Neural cell (in vitro differentiated cells): ENCODE measurements around the gene FOXO6. TPM values are rescaled to one million over a fixed set of nuclear protein-coding genes. Genes with fewer than 3 reads are reported as not detected.

ENCODE experiments used
- H2AFZ ChIP-seq: fragments of 200-600, 300-800 bp; sonication (generic), shearing (Covaris generic); 2 replicates; pipeline ENCODE4 v1.6.0; 2014; ENCODE audit warnings: low read depth, mild to moderate bottlenecking, antibody characterized with exemption, low read length, moderate library complexity
- H3F3A ChIP-seq: fragments of 200-600 bp; shearing (Covaris generic); 2 replicates; pipeline ENCODE4 v1.6.1; 2016; ENCODE audit warnings: mild to moderate bottlenecking, moderate library complexity, mixed read lengths, antibody characterized with exemption, low read length; ENCODE audit not compliant: insufficient read depth, poor library complexity, severe bottlenecking
- H3K27ac ChIP-seq: fragments of 200-600, 300-800 bp; sonication (generic), shearing (Covaris generic); 2 replicates; pipeline ENCODE4 v1.5.1; 2014; ENCODE audit warnings: mild to moderate bottlenecking, low read length, moderate library complexity
- H3K27me3 ChIP-seq: fragments of 300-800, 200-600 bp; sonication (generic), shearing (Covaris generic); 2 replicates; pipeline ENCODE4 v1.6.0; 2014; ENCODE audit warnings: mild to moderate bottlenecking, low read depth, low read length, moderate library complexity; ENCODE audit not compliant: insufficient read depth
- H3K36me3 ChIP-seq: fragments of 300-800, 200-600 bp; sonication (generic), shearing (Covaris generic); 2 replicates; pipeline ENCODE4 v1.5.1; 2014; ENCODE audit warnings: mild to moderate bottlenecking, antibody characterized with exemption, low read length, moderate library complexity; ENCODE audit not compliant: insufficient read depth
- H3K4me2 ChIP-seq: fragments of 300-800, 200-600 bp; sonication (generic), shearing (Covaris generic); 2 replicates; pipeline ENCODE4 v1.6.0; 2014; ENCODE audit warnings: mild to moderate bottlenecking, low read length
- H3K4me3 ChIP-seq: fragments of 300-800, 200-600 bp; sonication (generic), shearing (Covaris generic); 2 replicates; pipeline ENCODE4 v1.5.1; 2014; ENCODE audit warnings: mild to moderate bottlenecking, low read length, moderate library complexity
- H3K79me2 ChIP-seq: fragments of 200-600 bp; shearing (Covaris generic); replicated peaks from 2 replicates; pipeline ENCODE4 v1.6.0; 2014; ENCODE audit warnings: mild to moderate bottlenecking, low read length, moderate library complexity; ENCODE audit not compliant: insufficient read depth
- H3K9ac ChIP-seq: fragments of 300-800, 200-600 bp; sonication (generic), shearing (Covaris generic); 2 replicates; pipeline ENCODE4 v1.6.1; 2016; ENCODE audit warnings: mild to moderate bottlenecking, low read length, mixed read lengths
- H3K9me2 ChIP-seq: fragments of 200-600 bp; shearing (Covaris generic); 2 replicates; pipeline ENCODE4 v1.6.1; 2016; ENCODE audit warnings: mild to moderate bottlenecking, low read length, mixed read lengths; ENCODE audit not compliant: insufficient read depth
- H3K9me3 ChIP-seq: fragments of 200-600, 300-800 bp; sonication (generic), shearing (Covaris generic); 2 replicates; pipeline ENCODE4 v1.6.1; 2016; ENCODE audit warnings: mild to moderate bottlenecking, mixed run types, low read length, moderate library complexity, mixed read lengths
- H4K20me1 ChIP-seq: fragments of 200-600 bp; shearing (Covaris generic); 2 replicates; pipeline ENCODE4 v1.6.1; 2016; ENCODE audit warnings: mild to moderate bottlenecking, mixed run types; ENCODE audit not compliant: insufficient read depth
- EP300 ChIP-seq: fragments of 450-650 bp; conservative IDR thresholded peaks from 2 replicates; pipeline ENCODE4 v1.6.1; 2014; ENCODE audit warnings: antibody characterized with exemption, mild to moderate bottlenecking, moderate library complexity; ENCODE audit not compliant: poor library complexity, severe bottlenecking
- EZH2 ChIP-seq: fragments of 200-600, 300-800 bp; shearing (Covaris generic), sonication (generic); IDR thresholded peaks from 2 replicates; pipeline ENCODE4 v1.6.1; 2014; ENCODE audit warnings: antibody characterized with exemption, low read length, borderline replicate concordance, mild to moderate bottlenecking; ENCODE audit not compliant: insufficient read depth, poor library complexity, severe bottlenecking
- MXI1 ChIP-seq: fragments of 450-650 bp; conservative IDR thresholded peaks from 2 replicates; pipeline ENCODE4 v1.6.1; 2014; ENCODE audit warnings: antibody characterized with exemption, mild to moderate bottlenecking; ENCODE audit not compliant: poor library complexity, severe bottlenecking
- POLR2AphosphoS5 ChIP-seq: IDR thresholded peaks from 2 replicates; pipeline ENCODE4 v1.6.1; 2012
- RAD21 ChIP-seq: fragments of 450-650 bp; conservative IDR thresholded peaks from 2 replicates; pipeline ENCODE4 v1.6.1; 2014; ENCODE audit warnings: antibody characterized with exemption, mild to moderate bottlenecking, moderate library complexity
- SMC3 ChIP-seq: fragments of 450-650 bp; conservative IDR thresholded peaks from 2 replicates; pipeline ENCODE4 v1.6.1; 2014; ENCODE audit warnings: antibody characterized with exemption, mild to moderate bottlenecking, moderate library complexity; ENCODE audit not compliant: poor library complexity
- TAF1 ChIP-seq: IDR thresholded peaks from 2 replicates; pipeline ENCODE4 v1.6.1; 2012; ENCODE audit warnings: low read depth
- polyA plus RNA-seq: library from polyadenylated mRNA; depleted of rRNA; stranded (reverse); fragments of >200 nt; gene quantifications from 2 replicates; pipeline ENCODE4 v1.2.3, GENCODE V29; 2014
- TF ChIP-seq, protein P1 (sequence below): fragments of 450-650 bp; IDR thresholded peaks from 2 replicates; pipeline ENCODE4 v1.5.1; 2014; ENCODE audit warnings: antibody characterized with exemption, mild to moderate bottlenecking, moderate library complexity; ENCODE audit not compliant: poor library complexity, severe bottlenecking
- TF ChIP-seq, protein P2 (sequence below): IDR thresholded peaks from 2 replicates; pipeline ENCODE4 v1.6.1; 2012; ENCODE audit warnings: borderline replicate concordance

FOXO6 gene
- polyA plus RNA-seq, 1 donor from 2014 or later = 0.59 TPM

DNA sequence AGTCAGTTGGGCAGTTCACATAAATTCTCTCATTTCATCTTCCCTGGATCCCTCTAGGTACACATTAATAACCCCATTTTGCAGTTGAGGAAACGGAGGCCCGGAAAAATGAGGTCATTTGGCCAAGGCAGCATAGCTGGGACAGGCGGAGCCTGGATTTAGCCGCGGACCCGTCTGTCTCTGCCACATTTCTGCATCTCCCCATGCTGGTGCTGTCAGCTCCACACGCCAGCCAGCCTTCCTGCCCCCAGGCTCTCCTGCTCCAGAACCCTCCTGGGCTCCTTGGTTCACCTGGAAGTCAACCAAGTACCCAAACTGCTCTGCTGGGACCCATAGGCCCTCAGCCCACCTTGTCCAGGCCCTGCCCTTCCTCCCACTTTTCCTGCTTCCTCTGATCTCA lies 7.6 kb downstream of the FOXO6 start:
- no peaks in the 10 kb centered on the region for H4K20me1 ChIP-seq
- H3K9me3 ChIP-seq = no peaks in the 10 kb centered on the region
- no peaks in the 10 kb centered on the region for H3F3A ChIP-seq
- H3K36me3 ChIP-seq = no peaks in the 10 kb centered on the region
- TF ChIP-seq TAF1 (no peak), MXI1 (no peak), POLR2AphosphoS5 (no peak), EP300 (no peak), RAD21 (no peak)
- TF ChIP-seq, protein P1, sequence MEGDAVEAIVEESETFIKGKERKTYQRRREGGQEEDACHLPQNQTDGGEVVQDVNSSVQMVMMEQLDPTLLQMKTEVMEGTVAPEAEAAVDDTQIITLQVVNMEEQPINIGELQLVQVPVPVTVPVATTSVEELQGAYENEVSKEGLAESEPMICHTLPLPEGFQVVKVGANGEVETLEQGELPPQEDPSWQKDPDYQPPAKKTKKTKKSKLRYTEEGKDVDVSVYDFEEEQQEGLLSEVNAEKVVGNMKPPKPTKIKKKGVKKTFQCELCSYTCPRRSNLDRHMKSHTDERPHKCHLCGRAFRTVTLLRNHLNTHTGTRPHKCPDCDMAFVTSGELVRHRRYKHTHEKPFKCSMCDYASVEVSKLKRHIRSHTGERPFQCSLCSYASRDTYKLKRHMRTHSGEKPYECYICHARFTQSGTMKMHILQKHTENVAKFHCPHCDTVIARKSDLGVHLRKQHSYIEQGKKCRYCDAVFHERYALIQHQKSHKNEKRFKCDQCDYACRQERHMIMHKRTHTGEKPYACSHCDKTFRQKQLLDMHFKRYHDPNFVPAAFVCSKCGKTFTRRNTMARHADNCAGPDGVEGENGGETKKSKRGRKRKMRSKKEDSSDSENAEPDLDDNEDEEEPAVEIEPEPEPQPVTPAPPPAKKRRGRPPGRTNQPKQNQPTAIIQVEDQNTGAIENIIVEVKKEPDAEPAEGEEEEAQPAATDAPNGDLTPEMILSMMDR = no peak
- TF ChIP-seq, protein P2, sequence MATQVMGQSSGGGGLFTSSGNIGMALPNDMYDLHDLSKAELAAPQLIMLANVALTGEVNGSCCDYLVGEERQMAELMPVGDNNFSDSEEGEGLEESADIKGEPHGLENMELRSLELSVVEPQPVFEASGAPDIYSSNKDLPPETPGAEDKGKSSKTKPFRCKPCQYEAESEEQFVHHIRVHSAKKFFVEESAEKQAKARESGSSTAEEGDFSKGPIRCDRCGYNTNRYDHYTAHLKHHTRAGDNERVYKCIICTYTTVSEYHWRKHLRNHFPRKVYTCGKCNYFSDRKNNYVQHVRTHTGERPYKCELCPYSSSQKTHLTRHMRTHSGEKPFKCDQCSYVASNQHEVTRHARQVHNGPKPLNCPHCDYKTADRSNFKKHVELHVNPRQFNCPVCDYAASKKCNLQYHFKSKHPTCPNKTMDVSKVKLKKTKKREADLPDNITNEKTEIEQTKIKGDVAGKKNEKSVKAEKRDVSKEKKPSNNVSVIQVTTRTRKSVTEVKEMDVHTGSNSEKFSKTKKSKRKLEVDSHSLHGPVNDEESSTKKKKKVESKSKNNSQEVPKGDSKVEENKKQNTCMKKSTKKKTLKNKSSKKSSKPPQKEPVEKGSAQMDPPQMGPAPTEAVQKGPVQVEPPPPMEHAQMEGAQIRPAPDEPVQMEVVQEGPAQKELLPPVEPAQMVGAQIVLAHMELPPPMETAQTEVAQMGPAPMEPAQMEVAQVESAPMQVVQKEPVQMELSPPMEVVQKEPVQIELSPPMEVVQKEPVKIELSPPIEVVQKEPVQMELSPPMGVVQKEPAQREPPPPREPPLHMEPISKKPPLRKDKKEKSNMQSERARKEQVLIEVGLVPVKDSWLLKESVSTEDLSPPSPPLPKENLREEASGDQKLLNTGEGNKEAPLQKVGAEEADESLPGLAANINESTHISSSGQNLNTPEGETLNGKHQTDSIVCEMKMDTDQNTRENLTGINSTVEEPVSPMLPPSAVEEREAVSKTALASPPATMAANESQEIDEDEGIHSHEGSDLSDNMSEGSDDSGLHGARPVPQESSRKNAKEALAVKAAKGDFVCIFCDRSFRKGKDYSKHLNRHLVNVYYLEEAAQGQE = no peak
- H3K27me3 ChIP-seq = peaks cover 32% of the 10 kb centered on the region
- H3K79me2 ChIP-seq = no peaks in the 10 kb centered on the region
- no peak overlapping the region for H2AFZ ChIP-seq
- no peak overlapping the region for H3K27ac ChIP-seq
- H3K9ac ChIP-seq = no peak overlapping the region
- no peak overlapping the region for H3K4me2 ChIP-seq
- no peak overlapping the region for H3K4me3 ChIP-seq
- no peaks in the 10 kb centered on the region for H3K9me2 ChIP-seq

- H3K9me2 ChIP-seq = no peaks in the 10 kb centered on the region
- no peak overlapping the region for H3K27ac ChIP-seq
- TF ChIP-seq RAD21 (no peak), MXI1 (no peak), POLR2AphosphoS5 (no peak), TAF1 (no peak), EZH2 (no peak), EP300 (no peak), SMC3 (no peak)
- TF ChIP-seq, protein P1 = no peak
- TF ChIP-seq, protein P2 = no peak
- peaks cover 27% of the 10 kb centered on the region for H3K27me3 ChIP-seq
- H3K9me3 ChIP-seq = no peaks in the 10 kb centered on the region
- no peak overlapping the region for H3K4me3 ChIP-seq
- no peaks in the 10 kb centered on the region for H3F3A ChIP-seq
- no peaks in the 10 kb centered on the region for H3K79me2 ChIP-seq
- no peak overlapping the region for H3K4me2 ChIP-seq
- H4K20me1 ChIP-seq = no peaks in the 10 kb centered on the region
- no peaks in the 10 kb centered on the region for H3K36me3 ChIP-seq
- H3K9ac ChIP-seq = no peak overlapping the region
- no peak overlapping the region for H2AFZ ChIP-seq
Measured at GRCh38 chr1:41369531-41369930, 8.3 kb downstream of the FOXO6 start.
